Head of caudate nucleus (tissue), 42 donors: ENCODE results near the gene PTGFRN.
A peak's percentile ranks its signal among the peaks of the same experiment; 100 is the strongest.
"Not testable (repeated sequence)": the region's sequence is repeated elsewhere in the genome, so short reads cannot be mapped to it uniquely, and the experiment has no call there.

Experiments used
- DNase-seq, 42 donors: peaks; one replicate each; pipeline versions ENCODE4 v3.0.0 to v3.0.0-alpha.2; 2020 to 2021; ENCODE audit warnings: mixed read lengths in 7 of 42
- intact Hi-C: fragments of 100-400 bp; cut with DNase I; formaldehyde crosslinking; loops from one replicate; pipeline ENCODE4 v1.15.0; 2022

PTGFRN gene

GRCh38 chr1:116909512-116910378, at the start of gene PTGFRN:
Gene PTGFRN, plus strand, starts transcription at chr1:116909916. Its CDS starts 288 bp downstream, at chr1:116910204.
- peak in 39 of 42 donors; percentile 25 to 83 (median 60) for DNase-seq
- intact Hi-C loops: no loop called here

- intact Hi-C loops, DNase-seq: not testable (repeated sequence)
These were observed 49.5 kb upstream of the PTGFRN start for GRCh38 chr1:116860167-116860566.

- DNase-seq: no peak
- intact Hi-C loops: no loop called here
These were observed 48.6 kb upstream of the PTGFRN start for GRCh38 chr1:116861137-116861536.

- DNase-seq, intact Hi-C loops: not testable (repeated sequence)
These were observed 46.7 kb upstream of the PTGFRN start for GRCh38 chr1:116863031-116863430.

- intact Hi-C loops, DNase-seq: not testable (repeated sequence)
These were observed 43.2 kb upstream of the PTGFRN start for GRCh38 chr1:116866478-116866877.

GRCh38 chr1:116868385-116868784, 41.3 kb upstream of the PTGFRN start:
- intact Hi-C loops: no loop called here
- no peak for DNase-seq

- intact Hi-C loops: no loop called here
- no peak for DNase-seq
These were observed 40.1 kb upstream of the PTGFRN start for GRCh38 chr1:116869611-116870010.

GRCh38 chr1:116870300-116870699, 39.4 kb upstream of the PTGFRN start:
- intact Hi-C loops: no loop called here
- no peak for DNase-seq

- no peak for DNase-seq
- intact Hi-C loops: no loop called here
These were observed 38.0 kb upstream of the PTGFRN start for GRCh38 chr1:116871779-116872146.

- intact Hi-C loops: no loop called here
- no peak for DNase-seq
These were observed 35.9 kb upstream of the PTGFRN start for GRCh38 chr1:116873680-116874271.

- intact Hi-C loops: no loop called here
- DNase-seq: no peak
These were observed 34.9 kb upstream of the PTGFRN start for GRCh38 chr1:116874733-116875249.

GRCh38 chr1:116875391-116875790, 34.3 kb upstream of the PTGFRN start:
- intact Hi-C loops: no loop called here
- DNase-seq: no peak

GRCh38 chr1:116875946-116876345, 33.8 kb upstream of the PTGFRN start:
- intact Hi-C loops, DNase-seq: not testable (repeated sequence)

- intact Hi-C loops: no loop called here
- DNase-seq: no peak
These were observed 32.4 kb upstream of the PTGFRN start for GRCh38 chr1:116877141-116877818.

GRCh38 chr1:116878804-116879477, 30.8 kb upstream of the PTGFRN start:
- intact Hi-C loops: no loop called here
- peak in 25 of 42 donors; percentile 10 to 59 (median 32) for DNase-seq

GRCh38 chr1:116879478-116880133, 30.1 kb upstream of the PTGFRN start:
- peak in 11 of 42 donors; percentile 9 to 47 (median 24) for DNase-seq

GRCh38 chr1:116880917-116881316, 28.8 kb upstream of the PTGFRN start:
- intact Hi-C loops: no loop called here
- no peak for DNase-seq

More at GRCh38 chr1:116879478-116880133, 30.1 kb upstream of the PTGFRN start:
- intact Hi-C loops: no loop called here

GRCh38 chr1:116881879-116882520, 27.7 kb upstream of the PTGFRN start:
- intact Hi-C loops: no loop called here
- DNase-seq: peak in 31 of 42 donors; percentile 18 to 84 (median 45)
